Adipose tissue (tissue), 3 donors: ENCODE measurements around the gene RPL11. TPM values are rescaled to one million over a fixed set of nuclear protein-coding genes. Genes with fewer than 3 reads are reported as not detected.
A peak's percentile ranks its signal among the peaks of the same experiment; 100 is the strongest.
"Not testable (repeated sequence)": the region's sequence is repeated elsewhere in the genome, so short reads cannot be mapped to it uniquely, and the experiment has no call there.

Experiments used
- H3K27ac ChIP-seq: one replicate; pipeline ENCODE4 v1.5.1; 2013; ENCODE audit warnings: low read depth, low read length
- WGBS, 3 donors: extraction: QIAGEN DNeasy Blood & Tissue Kit; methylation state at CpG; one replicate each; pipeline ENCODE4 v1.1.7; 2013; 5-methylcytosine and 5-hydroxymethylcytosine counted together
- polyA plus RNA-seq, 3 donors: library from polyadenylated mRNA; stranded (reverse); fragments of 200-250 nt; gene quantifications; one replicate each; pipeline ENCODE4 v1.2.3, GENCODE V29; 2013
- donor health status: healthy with polysubstance abuse.
- donor health status: Bipolar disorder and iron deficiency.
- donor health status: healthy.

RPL11 gene
- 1,000 to 10,000 TPM; 1,585 to 4,817 (median 2,703) TPM for polyA plus RNA-seq

DNA sequence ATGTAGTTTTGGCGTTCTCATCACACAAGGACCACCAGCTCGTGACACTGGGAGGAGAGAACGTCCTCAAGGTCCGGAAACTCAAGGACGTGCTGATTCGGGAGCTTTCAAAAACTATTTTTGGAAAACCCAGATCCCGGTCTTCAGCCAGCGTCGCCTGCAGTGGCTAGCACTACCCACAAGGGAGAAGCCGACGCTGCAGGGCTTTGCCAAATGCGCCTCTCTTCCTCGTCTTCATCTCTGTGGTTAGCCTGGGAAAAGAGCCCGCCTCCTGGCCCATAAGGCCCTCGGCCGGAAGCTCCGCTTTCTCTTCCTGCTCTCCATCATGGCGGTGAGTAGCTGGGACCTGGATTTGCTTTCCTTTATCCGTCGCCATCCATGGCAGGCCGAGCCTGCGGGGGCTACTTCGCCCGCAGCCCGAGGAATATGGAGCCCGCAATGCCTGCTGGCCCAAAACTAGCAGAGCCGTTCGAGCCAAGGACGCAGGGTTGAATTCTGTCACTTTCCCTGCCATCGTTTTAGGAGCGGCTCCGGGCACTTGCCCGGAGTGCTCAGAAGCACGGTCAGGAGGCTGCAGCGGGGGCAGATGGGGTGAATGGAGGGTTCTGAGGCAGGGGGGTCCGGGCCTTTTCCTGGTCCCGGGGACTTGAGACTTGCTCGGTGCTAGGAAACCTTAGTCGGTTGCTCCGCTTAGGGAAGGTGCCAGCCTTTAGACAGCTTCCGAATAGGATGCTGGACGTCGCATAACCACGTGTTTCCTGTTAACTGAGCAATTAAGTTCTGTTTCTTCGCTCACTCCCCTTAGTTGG, at the start of gene RPL11:
Gene RPL11, plus strand, starts transcription at position 308 of the 809 bp plus-strand sequence. Its CDS starts 18 bp downstream, at position 326.
- WGBS, 3 donors, result 0% methylated on average over 45 of the region's 45 CpGs
- peak within 1 kb of the TSS; percentile 40 for H3K27ac ChIP-seq

DNA sequence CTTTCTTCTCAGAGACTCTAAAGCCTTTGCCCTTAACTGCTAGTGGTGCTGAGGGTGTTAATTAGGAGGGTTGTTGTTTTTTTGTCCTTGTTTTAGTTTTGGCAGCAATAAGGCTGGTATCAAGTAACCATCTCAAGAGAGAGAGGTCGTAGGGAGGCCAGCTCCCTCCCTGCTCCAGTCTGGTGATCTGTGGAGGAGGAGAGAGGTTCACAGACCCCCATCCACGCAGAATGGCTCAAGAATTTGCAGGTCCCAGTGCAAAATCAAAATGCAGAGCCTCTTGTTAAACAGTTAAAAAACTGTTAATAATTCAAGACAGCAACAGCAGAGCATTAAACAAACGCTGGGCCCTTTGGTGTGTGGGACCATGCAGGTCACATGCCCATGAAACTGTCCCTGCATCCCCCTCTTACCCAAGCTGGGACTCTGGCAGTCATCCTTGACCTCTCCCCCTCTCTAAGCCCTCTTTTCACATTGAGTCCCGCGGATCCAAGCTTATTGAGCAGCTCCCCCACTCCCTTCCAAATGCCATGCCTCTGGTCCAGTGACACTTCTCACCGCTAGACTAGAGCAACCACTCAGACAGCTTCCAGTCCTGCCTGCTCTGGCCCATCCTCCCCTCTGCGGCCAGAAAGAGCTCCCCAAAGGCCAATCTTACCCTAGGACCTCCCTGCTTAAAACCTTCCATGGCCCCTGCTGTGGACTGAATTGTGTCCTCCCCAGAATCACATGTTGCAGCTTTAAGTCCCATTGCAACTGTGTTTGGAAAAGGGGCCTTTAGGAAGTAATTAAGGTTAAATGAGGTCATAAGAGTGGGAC, 47.7 kb upstream of the RPL11 start:
- no peak overlapping the region for H3K27ac ChIP-seq
- WGBS, 3 donors, result 48 to 58% (median 51%) methylated on average over 7 of the region's 7 CpGs

DNA sequence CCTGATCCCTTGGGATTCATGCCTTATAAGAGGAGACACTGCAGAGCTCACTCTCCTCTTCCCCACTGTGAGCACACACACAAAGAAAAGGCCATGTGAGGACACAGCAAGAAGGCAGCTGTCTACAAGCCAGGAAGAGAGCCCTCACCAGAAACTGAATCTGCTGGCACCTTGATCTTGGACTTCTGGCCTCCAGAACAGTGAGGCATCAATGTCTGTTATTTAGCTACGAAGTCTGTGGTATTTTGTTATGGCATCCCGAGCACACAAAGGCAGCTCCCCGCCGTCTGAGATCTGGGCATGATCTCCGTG, 47.1 kb upstream of the RPL11 start:
- no peak overlapping the region for H3K27ac ChIP-seq
- WGBS, 3 donors, result 72 to 79% (median 76%) methylated on average over 5 of the region's 5 CpGs

DNA sequence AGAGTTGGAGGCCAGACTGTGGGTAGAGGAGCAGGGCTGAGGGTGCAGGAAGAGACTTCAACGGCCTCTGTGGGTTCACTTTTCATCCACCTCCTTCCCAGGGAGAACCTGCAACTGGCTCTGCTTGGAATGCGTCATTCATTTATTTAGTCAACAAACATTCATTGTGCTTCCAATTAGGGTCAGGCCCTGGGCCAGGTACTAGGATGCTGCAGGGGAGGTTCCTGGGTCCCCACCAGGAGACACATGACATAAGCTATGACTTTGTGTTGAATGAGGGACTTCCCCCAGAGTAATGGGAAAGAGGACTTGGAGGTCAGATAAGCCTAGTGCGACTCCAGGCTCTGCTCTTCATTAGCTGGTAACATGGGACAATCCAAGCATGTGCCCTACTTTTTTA, 46.3 kb upstream of the RPL11 start:
- 78 to 81% (median 81%) methylated on average over 3 of the region's 3 CpGs for WGBS, 3 donors
- H3K27ac ChIP-seq, result no peak overlapping the region

DNA sequence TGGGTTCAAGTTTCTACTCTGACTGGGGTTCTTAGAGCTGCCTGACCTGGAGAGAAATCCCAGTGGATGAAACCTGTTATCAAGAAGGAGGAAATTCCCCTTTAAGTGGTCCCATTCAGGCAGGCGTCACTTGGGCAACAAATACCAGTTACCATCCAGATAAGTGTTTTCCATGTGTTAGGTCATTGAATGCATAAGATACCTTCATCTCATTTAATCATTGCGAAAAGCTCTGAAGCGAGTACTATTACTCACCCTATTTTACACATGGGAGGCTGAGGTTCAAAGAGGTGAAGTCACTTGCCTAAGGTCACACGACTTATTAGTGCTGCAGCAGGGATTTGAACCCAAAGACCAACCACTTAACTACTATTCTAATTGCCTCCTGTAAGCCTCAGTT, 45.5 kb upstream of the RPL11 start:
- 78 to 93% (median 84%) methylated on average over 4 of the region's 4 CpGs for WGBS, 3 donors
- no peak overlapping the region for H3K27ac ChIP-seq

DNA sequence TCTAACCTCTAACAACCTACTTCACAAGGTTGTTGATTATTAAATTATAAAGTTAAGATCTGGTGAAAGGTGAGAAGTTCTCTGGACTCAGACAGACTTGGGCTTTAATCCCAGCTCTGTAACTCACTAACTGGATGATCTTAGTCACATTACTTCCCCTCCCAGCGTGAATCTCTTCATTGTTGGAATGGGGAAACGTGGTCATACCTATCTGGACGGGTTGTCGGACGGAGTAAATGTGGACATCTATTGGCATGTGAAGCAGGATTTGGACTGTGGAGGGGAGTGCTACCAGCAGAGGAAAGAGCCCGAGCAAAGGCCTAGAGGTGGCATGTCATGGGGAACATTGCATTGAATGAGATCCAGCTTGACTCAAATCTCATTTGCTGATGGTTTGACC, 45.1 kb upstream of the RPL11 start:
- 78 to 83% (median 81%) methylated on average over 6 of the region's 6 CpGs for WGBS, 3 donors
- H3K27ac ChIP-seq, result no peak overlapping the region

DNA sequence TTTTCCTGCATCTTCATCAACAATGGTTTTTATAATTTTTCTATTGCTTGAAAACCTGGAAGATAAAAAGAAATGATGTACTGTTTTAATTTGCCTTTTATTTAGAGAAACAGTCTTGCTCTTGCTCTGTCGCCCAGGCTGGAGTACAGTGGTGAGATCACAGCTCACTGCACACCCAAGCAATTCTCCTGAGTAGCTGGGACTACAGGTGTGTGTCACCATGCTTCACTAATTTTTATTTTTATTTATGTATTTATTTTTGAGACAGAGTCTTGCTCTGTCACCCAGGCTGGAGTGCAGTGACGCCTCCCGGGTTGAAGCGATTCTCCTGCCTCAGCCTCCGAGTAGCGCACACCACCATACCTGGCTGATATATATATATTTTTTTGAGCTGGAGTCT, 43.0 kb upstream of the RPL11 start:
- no peak overlapping the region for H3K27ac ChIP-seq
- WGBS, 3 donors, result 95 to 97% (median 96%) methylated on average over 6 of the region's 6 CpGs

DNA sequence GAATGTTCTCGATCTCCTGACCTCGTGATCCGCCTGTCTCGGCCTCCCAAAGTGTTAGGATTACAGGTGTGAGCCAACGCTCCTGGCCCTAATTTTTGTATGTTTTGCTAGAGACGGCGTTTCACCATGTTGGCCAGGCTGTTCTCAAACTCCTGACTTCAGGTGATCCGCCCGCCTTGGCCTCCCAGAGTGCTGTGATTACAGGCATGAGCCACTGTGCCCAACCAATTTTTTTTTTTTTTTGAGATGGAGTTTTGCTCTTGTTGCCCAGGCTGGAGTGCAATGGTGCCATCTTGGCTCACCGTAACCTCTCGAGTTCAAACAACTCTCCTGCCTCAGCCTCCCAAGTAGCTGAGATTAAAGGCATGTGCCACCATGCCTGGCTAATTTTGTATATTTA, 42.4 kb upstream of the RPL11 start:
- H3K27ac ChIP-seq, result not testable (repeated sequence)
- WGBS, 3 donors, result 93 to 96% (median 96%) methylated on average over 11 of the region's 11 CpGs

DNA sequence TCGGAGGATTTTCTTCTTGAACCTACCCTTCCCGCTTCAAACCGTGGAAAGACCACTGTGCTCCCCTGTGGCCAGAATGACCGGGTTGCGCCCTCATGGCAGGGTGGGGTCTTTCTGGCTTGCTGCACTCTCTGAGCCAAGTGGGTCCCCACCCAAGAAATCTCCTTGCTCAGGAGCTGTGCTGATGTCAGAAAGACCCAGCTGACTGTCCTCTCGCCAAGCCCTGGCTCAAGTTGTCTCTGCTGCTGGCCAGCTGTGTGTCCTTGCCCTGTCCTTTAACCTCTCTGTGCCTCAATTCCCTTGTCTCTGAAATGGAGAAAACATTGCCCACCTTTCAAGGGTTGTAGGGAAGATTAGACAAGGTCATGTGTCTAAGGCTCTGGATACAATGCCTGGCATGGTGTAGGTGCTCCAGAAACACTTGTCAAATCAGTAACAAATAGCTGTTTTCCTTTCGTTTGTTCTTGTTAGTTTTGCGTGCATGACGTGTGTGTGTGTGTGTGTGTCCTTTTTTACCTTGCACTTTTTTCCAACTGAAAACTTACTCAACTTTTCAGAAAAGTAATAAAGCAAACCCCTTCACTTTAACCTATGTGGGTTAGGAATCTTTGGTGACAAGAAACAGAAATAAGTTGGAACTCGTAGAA, 41.1 kb upstream of the RPL11 start:
- 50 to 59% (median 51%) methylated on average over 10 of the region's 10 CpGs for WGBS, 3 donors
- no peak overlapping the region for H3K27ac ChIP-seq

DNA sequence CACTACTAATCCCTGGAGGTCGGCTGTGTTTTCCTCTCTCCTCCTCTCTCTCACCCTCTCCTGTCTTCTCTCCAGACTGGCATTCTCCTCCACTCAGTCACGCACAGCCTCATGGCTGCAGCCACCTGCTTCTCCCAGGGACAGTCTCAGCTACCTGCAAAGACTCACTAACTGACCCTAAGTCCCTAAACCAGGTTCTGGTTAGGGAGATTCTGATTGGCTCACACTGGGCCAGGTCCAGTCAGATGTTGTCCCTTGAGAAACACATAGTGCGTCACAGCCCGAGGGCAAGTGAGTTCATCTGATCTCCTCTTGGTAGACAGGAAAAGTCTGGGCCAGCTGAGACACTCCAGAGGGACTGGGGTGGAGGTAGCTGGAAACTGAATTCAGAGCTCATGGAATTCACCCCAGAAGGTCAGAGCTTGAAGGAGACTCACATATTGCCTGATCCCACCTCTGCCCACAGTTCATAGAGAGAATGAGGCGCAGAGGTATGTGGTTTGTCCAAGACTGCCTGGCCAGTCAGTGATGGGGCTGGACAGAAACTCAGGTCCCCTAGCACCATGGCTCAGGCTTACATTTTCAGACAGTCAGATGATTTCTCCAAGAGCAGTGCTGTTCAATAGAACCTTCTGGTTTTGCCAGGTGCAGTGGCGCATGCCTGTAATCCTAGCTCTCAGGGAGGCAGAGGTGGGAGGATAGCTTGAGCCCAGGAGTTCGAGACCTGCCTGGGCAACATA, 40.4 kb upstream of the RPL11 start:
- WGBS, 3 donors, result 61 to 69% (median 62%) methylated on average over 7 of the region's 7 CpGs

DNA sequence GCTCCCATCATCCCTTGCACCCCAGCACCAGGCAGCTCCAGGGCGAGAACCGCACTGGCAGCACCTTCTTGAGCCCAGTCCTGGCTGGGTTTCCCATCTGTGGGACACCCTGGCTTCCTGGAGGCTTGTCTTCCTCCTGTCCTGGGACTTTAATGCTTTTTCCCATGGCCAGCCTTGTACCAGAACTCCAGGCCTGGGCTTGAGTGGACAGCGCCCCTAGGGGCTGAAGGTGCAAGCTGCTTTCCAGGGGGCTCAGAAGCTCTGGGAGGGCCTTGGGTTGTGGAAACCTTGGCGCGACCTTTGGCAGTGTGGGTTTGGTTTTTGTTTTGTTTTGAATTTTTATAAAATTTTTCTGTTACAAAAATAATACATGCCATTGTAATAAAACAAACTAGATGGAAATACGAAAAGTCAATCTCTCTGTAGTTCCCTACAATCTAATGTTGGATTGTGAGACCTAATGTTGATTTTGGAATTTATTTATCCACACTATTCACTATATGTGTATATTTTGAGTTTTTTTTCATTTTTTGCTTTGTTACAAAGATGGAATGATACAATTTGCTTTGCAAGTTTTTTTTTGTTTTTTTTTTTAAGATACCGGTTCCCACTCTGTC, 33.8 kb upstream of the RPL11 start:
- WGBS, 3 donors, result 47 to 66% (median 61%) methylated on average over 7 of the region's 7 CpGs

More for the DNA sequence above, 40.4 kb upstream of the RPL11 start:
- no peak overlapping the region for H3K27ac ChIP-seq

DNA sequence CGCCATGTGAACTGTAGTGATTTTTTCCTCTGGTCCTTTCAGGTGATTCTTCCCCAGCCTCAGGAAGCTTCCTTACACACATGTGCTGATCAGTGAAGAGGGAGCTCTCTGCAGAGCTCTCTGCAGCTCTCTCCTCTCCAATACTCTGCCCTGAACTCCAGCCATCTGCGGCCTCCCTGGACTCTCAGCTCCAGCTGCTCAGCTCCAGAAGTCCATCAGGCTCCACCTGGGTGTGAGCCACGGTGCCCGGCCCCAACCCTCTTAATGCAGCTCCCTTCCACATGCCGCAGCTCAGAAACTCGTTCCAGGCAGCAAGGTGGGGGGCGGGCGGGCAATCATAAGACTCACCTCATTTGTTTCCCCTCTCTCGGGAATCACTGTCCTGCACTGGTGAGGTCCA, 30.9 kb upstream of the RPL11 start:
- WGBS, 3 donors, result 79 to 84% (median 83%) methylated on average over 9 of the region's 9 CpGs

More for the DNA sequence above, 33.8 kb upstream of the RPL11 start:
- no peak overlapping the region for H3K27ac ChIP-seq

DNA sequence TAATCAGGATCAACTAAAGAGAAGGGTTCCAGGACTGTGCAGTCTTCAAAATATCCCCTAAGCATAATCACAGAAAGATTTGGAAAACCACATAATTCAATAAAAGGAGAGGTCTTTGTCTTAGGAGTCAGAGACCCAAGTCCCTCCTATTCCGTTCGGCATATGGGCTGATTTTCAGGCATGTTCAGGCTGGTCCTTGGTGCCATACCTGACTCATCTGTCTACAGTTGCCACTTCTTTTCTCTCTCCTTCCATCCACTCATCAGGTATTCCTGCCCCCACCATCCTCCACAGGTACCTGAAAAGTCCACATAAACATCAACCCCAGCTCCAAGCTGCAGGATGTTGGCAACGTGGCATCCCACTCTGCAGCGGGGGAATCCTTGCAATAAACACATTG, 29.7 kb upstream of the RPL11 start:
- WGBS, 3 donors, result 69 to 95% (median 79%) methylated on average over 4 of the region's 4 CpGs
- H3K27ac ChIP-seq, result no peak overlapping the region

More for the DNA sequence above, 30.9 kb upstream of the RPL11 start:
- H3K27ac ChIP-seq, result no peak overlapping the region

DNA sequence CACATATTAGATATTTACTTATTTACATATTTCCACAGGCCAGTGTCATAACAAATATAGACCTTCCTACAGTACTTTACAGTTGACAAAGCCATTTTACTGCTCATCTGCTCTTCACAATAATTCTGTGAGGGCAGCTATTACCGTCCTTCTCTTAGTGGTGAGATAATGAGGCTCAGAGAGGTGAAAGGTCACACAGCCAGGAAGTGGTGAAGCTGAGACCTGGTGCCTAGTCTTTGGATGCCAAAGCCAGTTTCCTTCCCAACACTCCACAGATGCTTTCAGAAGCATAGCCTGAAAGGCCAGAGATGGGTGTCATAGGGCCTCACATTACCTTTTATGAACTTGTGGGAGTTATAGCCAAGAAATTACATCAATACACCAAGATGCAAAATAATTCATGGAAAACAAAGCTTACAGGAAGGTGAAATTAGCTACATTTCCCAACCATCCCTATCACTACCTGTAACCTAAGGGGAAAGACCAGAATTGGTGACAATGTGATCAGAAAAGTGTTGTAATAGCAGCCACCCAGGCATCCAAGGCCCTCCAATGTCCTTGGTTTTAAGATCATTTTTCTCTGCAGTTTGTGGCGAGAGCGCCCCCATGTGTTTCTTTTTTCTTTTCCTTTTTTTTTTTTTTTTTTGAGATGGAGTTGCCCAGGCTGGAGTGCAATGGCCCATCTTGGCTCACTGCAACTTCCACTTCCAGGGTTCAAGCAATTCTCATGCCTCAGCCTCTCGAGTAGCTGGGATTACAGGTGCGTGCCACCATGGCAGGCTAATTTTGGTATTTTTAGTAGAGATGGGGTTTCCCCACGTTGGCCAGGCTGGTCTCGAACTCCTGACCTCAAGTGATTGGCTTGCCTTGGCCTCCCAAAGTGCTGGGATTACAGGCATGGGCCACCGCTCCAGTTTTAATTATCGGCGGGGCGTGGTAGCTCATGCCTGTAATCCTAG, 26.5 kb upstream of the RPL11 start:
- no peak overlapping the region for H3K27ac ChIP-seq
- WGBS, 3 donors, result 68 to 72% (median 69%) methylated on average over 11 of the region's 11 CpGs

DNA sequence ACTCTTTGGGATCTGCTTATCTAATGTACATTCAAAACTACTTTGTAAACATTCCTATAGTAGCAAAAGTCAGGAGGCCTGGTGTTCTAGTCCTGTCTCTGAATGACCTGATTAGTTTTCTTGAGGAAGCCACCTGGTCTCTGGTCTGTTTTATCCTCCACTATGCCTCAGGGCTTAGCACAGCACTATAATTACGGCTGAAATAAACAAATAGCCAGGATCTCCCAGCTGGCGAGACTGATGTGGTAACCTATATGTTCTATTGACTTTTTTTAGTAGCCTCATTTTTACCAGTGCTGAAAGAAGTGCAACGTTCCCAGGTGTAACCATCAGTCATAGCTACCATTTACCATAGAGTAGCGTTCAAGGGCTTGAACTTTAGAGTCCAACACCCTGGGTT, 24.2 kb upstream of the RPL11 start:
- 71 to 81% (median 81%) methylated on average over 4 of the region's 4 CpGs for WGBS, 3 donors

DNA sequence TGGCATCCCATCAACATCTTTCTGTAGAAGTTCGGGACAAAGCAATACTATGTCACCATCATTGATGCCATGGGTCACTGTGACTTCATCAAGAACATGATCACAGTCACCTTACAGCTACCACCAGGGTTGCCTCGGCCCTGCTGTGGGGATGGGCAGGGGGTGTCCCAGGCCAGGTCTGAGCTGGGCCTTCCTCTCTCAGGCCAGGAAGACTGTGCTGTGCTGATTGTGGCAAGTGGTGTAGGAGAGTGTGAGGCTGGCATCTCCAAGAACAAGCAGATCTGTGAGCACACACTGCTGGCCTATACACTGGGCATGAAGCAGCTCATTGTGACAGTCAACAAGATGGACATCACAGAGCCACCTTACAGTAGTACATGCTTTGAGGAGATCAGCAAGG, 20.9 kb upstream of the RPL11 start:
- no peak overlapping the region for H3K27ac ChIP-seq
- 75 to 82% (median 79%) methylated on average over 2 of the region's 2 CpGs for WGBS, 3 donors

More for the DNA sequence above, 24.2 kb upstream of the RPL11 start:
- no peak overlapping the region for H3K27ac ChIP-seq
